ENCODE measurements around the gene ADAMTS5.

DNA sequence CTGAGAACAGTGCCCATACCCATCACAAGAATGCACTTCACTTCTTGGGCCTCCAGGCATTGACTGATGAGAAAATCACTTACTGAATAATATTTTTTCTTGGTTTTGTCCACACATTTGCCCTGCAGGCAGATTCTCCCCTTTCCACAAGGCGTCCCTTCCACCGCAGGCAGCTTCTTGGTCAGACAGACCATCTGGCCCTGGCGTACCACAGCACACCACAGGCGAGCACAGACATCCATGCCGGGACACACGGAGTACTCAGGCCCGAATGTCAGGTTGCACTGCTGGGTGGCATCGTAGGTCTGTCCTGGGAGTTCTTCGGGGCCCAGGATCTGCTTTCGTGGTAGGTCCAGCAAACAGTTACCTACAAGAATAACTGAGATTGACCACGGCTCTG is 32.5 kb downstream of the ADAMTS5 start:
- no peak for TF ChIP-seq POLR2A (IDR thresholded peaks at IDR 0.05)
- TF ChIP-seq, protein P1, sequence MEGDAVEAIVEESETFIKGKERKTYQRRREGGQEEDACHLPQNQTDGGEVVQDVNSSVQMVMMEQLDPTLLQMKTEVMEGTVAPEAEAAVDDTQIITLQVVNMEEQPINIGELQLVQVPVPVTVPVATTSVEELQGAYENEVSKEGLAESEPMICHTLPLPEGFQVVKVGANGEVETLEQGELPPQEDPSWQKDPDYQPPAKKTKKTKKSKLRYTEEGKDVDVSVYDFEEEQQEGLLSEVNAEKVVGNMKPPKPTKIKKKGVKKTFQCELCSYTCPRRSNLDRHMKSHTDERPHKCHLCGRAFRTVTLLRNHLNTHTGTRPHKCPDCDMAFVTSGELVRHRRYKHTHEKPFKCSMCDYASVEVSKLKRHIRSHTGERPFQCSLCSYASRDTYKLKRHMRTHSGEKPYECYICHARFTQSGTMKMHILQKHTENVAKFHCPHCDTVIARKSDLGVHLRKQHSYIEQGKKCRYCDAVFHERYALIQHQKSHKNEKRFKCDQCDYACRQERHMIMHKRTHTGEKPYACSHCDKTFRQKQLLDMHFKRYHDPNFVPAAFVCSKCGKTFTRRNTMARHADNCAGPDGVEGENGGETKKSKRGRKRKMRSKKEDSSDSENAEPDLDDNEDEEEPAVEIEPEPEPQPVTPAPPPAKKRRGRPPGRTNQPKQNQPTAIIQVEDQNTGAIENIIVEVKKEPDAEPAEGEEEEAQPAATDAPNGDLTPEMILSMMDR (IDR thresholded peaks at IDR 0.05) = no peak
- TF ChIP-seq EP300 (IDR thresholded peaks at IDR 0.05; ENCODE audit: low read depth) = no peak
